Hepatic stellate cell (primary cell): ENCODE data around the gene ERBIN.
"Not testable (repeated sequence)": the region's sequence is repeated elsewhere in the genome, so short reads cannot be mapped to it uniquely, and the experiment has no call there.

Experiments
- DNase-seq: peaks from one replicate; pipeline ENCODE4 v3.0.0; 2011; ENCODE audit warnings: low spot score

Gene ERBIN

GRCh38 chr5:65961633-65962032, 35.3 kb downstream of the ERBIN start:
- DNase-seq = peak; percentile 36

DNA sequence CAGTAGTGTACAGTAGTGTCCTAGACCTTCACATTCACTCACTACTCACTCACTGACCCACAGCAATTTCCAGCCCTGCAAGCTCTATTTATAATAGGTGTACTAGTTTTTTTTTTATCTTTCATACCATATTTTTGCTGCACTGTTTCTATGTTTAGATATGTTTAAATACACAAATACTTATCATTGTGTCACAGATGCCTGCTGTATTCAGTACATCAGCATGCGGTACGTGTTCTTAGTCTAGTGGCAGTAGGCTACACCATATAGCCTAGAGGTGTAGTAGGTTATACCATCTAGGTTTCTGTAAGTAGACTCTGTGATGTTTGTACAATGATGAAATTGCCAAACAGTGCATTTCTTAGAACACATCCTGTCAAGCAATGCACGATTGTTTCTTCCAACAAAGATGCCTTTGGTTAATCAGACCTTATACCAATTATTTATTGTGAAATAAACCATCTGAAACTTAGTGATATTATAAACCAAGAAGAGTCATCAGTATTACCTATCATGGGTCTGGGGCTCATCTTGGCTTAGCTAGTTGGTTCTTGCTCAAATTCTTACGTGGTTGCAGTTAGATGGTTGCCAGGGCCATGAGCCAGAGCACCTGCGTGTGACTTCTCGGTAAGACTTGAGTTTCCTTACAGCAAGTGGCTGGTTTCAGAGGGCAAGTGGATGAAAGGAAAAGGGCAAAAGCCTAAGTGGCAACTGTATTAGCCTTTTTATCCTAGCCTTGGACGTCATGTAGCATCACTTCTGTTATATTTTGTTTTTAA, 41.1 kb downstream of the ERBIN start:
- DNase-seq = no peak

DNA sequence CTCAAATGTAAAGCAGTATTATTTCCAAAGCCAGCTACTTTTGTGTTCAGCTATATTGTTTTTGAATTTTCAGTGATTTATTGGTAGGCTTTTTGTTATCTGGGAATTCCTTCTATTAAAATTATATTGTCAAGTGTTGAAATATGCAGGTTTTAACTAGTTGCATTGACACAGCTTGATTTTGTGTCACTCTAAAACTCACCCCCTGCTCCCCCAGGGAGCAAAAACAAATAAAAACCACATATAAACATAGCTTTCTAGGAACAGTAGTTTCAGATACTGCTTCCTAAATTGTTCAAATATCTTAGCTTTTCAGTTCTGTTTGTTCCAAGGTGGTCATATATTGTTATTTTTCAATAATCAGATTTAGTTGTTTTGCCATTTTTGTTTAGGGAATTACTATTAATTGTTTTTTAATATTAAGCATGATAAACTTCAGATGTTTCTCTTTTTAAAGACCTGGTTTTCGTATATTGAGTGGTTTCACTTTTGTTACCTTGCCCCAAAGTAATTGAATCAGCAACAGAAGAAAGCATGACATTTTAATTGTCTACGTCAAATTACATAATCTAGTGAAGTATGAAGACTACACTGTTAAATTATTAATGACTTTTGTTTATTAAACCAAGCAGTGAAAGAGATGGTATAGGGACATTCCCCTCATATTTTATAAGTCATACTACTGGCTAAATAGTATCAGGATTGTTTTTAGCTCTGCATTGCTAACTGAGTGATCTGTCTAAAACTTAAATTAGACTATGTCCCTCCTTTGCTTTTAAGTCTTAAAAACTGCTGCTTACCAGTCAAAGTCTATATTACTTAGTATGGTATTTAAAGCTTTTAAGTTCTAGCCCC, 43.4 kb downstream of the ERBIN start:
- DNase-seq = no peak

DNA sequence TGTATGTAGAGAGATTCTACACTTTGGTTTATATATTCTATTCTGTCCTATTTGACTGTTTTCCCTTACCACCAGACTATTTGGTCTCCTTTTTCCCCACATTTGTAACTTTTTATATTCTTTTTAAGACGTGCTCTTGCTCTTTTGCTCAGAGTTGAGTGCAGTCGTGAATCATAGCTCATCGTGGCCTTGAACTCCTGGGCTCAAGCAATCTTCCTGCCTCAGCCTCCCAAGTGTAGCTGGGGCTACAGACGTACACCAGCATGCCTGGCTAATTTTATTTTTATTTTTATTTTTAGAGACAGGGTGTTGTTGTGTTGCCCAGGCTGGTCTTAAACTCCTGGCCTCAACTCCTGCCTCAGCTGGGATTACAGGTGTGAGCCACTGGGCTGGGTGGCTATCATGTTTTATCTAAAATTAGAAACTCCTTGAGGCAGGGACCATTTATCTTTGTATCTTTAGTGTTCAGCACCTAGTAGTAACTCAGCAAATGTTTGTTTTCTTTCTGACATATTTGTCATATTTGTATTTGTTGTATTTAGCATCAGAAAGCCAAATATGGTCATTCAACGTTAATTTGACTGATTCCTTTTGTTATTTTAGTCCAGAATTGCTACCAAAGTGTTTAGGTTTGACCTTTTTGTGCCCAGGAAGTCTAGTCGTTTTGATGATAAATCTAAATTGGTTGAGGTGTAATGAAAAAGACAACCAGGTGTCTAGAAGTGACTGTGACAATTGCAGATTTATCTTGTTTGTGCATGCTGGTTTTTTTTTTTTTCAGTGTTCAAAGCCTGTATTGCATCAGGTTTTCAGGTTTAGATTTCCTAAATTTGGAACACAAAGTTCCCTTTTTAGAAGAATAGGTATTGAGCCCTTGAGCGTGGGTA, 44.3 kb downstream of the ERBIN start:
- no peak for DNase-seq

DNA sequence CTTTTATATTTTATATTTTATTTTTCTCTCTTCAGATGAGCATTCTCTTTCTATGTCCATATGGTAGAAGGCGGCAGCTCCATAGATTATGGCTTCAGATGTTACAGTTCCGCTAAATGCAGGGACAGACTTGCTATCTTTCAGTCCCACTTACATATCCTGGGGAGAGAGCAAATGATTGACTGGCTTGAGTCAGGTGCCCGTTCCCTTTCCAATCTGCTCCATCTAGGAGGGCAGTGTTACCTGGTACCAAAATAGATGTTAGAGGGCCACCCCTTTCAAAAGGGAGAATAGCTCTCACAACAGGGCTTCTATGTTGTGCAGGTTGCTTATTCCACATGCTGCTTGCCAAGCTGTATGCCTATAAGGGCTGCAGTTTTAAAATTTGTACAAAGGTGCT, 45.3 kb downstream of the ERBIN start:
- DNase-seq = no peak

DNA sequence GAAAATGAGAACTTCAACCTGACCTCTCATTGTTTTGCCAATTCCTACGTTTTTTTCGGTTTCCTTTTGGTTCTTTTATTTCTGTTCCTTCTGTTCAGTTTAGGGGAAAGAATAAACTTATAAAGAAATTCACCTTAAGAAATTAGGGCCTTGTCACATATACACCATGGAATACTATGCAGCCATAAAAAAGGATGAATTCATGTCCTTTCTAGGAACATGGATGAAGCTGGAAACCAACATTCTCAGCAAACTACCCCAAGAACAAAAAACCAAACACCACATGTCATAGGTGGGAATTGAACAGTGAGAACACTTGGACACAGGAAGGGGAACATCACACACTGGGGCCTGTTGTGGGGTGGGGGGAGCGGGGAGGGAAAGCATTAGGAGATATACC, 46.5 kb downstream of the ERBIN start:
- DNase-seq = not testable (repeated sequence)

GRCh38 chr5:65978251-65978650, 51.9 kb downstream of the ERBIN start:
- no peak for DNase-seq

DNA sequence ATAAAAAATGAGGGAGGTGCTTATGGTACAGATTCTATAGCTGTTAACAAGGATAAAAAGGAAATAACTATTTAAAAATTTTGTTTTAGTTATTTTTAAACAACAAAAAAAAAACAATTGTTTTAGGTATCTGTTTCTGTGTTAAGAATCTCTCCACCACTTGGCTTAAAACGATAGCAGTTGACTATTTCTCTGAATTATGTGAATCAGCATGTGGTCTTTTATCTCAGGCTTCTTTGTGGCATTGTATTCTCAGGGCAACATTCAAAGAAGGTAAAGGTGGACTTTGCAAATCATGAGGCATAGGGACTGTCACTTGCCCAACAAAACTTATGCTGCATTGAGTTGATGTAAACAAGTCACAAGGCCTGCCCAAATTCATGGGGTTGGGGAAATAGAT, 55.2 kb downstream of the ERBIN start:
- DNase-seq = no peak

DNA sequence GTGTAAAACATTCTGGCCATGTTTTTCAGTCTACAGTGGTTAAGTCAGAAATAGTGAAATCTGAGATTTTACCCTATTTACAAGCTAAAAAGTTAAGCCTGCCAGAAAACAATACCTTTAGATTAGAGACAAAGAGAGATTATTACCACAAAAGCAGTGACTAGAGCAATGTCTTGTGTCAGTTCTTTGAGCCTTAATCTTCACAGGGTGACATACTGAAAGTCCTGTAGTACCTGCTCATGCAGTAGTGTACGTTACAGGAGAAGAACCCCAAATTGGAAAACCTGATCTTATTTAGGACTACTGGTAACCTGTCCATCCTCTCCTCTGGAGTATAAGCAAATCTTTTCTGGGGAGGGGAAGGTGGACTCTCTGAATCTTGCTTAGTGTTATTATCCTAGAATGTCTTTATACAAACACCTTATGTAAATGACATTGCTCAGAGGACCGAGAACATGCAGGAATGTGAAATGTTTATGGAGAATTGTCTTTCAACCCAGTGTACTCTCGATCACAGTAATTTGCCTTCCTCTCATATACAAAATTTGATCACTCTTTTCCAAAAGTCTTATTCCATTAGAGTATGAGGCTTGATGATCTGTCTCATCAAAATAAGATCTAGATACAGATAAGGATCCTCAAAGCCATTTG, 55.7 kb downstream of the ERBIN start:
- no peak for DNase-seq

GRCh38 chr5:65982635-65983034, 56.3 kb downstream of the ERBIN start:
- no peak for DNase-seq

DNA sequence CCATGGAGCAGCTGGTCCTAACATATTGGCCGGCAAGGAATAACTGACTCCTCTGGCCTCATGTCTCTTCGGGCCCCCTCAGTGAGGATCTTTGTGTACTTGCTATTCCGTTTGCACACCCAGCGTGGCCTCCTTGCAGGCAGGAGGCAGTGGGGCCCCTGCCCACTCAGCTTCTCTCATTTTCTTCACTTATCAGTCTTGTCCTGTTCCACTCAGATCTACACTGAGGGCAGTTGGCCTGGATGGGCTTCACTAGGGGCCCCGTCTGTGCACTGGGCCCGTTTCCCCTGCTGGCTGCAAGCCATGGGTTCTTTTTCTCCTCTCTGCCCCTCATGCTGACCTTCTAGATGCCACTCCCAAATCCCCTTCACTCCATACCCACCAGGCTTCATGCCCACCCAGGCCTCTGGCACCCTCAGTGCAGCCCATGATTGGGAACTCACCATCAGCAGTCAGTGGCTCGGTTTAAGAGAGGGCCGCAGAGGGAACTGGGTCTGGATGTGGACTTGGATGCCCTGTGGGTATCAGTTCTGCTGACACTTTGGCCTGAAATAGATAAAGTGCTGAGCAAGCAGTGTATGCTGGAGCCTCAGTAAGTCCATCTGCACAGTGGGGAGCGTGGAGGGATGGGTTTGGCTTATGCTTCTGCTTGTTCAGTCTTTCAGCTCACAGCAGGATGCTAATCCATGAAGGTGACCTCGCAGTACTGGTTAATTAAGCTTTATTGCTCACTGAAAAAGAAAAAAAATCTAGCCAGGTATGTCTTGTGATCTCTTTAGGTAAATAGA, 57.9 kb downstream of the ERBIN start:
- no peak for DNase-seq

DNA sequence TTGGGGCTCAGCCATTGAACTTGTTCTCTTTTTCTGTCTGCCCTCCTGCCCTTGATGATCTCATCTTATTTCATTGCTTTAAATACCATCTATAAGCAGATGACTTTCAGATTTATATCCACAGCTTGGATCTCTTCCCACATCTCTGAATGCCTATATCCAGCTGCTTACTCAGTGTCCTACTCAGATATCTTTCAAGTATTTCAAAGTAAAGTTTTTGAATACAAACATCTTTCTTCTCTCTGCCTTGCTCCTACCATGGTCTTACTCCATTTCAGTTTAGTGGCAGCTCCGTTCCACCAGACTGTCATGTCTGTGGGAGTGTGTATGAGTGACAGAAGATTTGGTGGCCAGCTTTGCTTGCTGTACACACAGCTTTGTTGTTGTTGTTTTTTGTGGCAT, 59.7 kb downstream of the ERBIN start:
- DNase-seq = peak; percentile 39

GRCh38 chr5:65986796-65987195, 60.4 kb downstream of the ERBIN start:
- no peak for DNase-seq

DNA sequence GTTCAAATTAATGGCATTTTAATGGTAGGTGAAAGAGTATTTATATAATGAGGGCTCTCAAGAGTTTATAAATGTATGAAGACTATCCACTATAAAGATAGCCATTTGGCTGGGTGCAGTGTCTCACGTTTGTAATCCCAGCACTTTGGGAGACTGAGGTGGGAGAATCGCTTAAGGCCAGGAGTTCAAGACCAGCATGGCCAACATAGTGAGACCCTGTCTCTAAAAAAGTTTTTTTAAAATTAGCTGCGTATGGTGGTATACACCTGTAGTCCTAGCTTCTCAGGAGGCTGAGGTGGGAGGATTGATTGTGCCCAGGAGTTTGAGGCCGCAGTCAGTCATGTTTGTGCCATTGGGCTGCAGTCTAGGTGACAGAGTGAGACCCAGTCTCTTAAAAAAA, 61.6 kb downstream of the ERBIN start:
- no peak for DNase-seq

- no peak for DNase-seq
These were observed 62.8 kb downstream of the ERBIN start for GRCh38 chr5:65989158-65989557.

GRCh38 chr5:65992630-65993029, 66.3 kb downstream of the ERBIN start:
- DNase-seq = no peak

GRCh38 chr5:65994117-65994786, 67.9 kb downstream of the ERBIN start:
- no peak for DNase-seq

GRCh38 chr5:65999061-65999723, 72.8 kb downstream of the ERBIN start:
- no peak for DNase-seq

DNA sequence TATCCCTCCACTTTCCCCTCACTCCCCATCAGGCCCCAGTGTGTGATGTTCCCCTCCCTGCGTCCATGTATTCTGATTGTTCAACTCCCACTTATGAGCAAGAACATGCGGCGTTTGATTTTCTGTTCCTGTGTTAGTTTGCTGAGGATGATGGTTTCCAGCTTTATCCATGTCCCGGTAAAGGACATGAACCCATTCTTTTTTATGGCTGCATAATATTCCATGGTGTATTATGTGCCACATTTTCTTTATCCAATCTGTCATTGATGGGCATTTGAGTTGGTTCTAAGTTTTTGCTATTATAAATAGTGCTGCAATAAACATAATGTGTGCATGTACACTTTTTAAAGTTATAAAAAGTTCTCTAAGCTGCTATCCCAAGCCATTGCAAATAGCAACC, 75.6 kb downstream of the ERBIN start:
- no peak for DNase-seq

GRCh38 chr5:66002415-66002814, 76.0 kb downstream of the ERBIN start:
- no peak for DNase-seq
